DOHH2 (cell line): ENCODE measurements around the gene NCAM1.

Experiments
- H3F3A ChIP-seq: fragments of 200-600 bp; sonication (generic), shearing (Covaris generic); 2 replicates; pipeline ENCODE4 v1.6.0; 2016; ENCODE audit warnings: antibody characterized with exemption, mild to moderate bottlenecking; ENCODE audit not compliant: control insufficient read depth, insufficient read depth
- H3K27ac ChIP-seq: fragments of 200-600 bp; sonication (generic); 2 replicates; pipeline ENCODE4 v1.5.1; 2014; ENCODE audit warnings: low read depth, mild to moderate bottlenecking, low read length, moderate library complexity
- H3K27me3 ChIP-seq: fragments of 200-600 bp; sonication (generic); 2 replicates; pipeline ENCODE4 v1.6.1; 2014; ENCODE audit warnings: mild to moderate bottlenecking, low read length, mixed read lengths; ENCODE audit not compliant: control insufficient read depth
- H3K36me3 ChIP-seq: fragments of 200-600 bp; sonication (generic); 2 replicates; pipeline ENCODE4 v1.6.1; 2014; ENCODE audit warnings: mild to moderate bottlenecking, low read length, moderate library complexity, mixed read lengths; ENCODE audit not compliant: control insufficient read depth
- H3K4me1 ChIP-seq: fragments of 200-600 bp; sonication (generic); 2 replicates; pipeline ENCODE4 v1.6.1; 2014; ENCODE audit warnings: mild to moderate bottlenecking, low read length, mixed read lengths; ENCODE audit not compliant: control insufficient read depth
- H3K4me2 ChIP-seq: fragments of 200-600 bp; sonication (generic); 2 replicates; pipeline ENCODE4 v1.6.0; 2014; ENCODE audit warnings: mild to moderate bottlenecking, low read length, moderate library complexity
- H3K4me3 ChIP-seq: fragments of 200-600 bp; sonication (generic); 2 replicates; pipeline ENCODE4 v1.5.1; 2014; ENCODE audit warnings: mild to moderate bottlenecking, low read length, mixed read lengths
- H3K79me2 ChIP-seq: fragments of 200-600 bp; sonication (generic); 2 replicates; pipeline ENCODE4 v1.6.1; 2014; ENCODE audit warnings: mild to moderate bottlenecking, low read length, mixed read lengths; ENCODE audit not compliant: control insufficient read depth
- H3K9me2 ChIP-seq: fragments of 200-600 bp; sonication (generic); replicated peaks from 2 replicates; pipeline ENCODE4 v1.6.1; 2014; ENCODE audit warnings: mild to moderate bottlenecking, low read length, mixed read lengths; ENCODE audit not compliant: control insufficient read depth
- H3K9me3 ChIP-seq: fragments of 200-600 bp; sonication (generic); 2 replicates; pipeline ENCODE4 v1.6.1; 2014; ENCODE audit warnings: antibody characterized with exemption, low read length, mixed read lengths; ENCODE audit not compliant: control insufficient read depth, insufficient read depth
- H4K20me1 ChIP-seq: fragments of 200-600 bp; sonication (generic); 2 replicates; pipeline ENCODE4 v1.6.0; 2014; ENCODE audit warnings: low read depth, mild to moderate bottlenecking, antibody characterized with exemption, low read length, moderate library complexity; ENCODE audit not compliant: control insufficient read depth, insufficient read depth
- EZH2phosphoT487 ChIP-seq: fragments of 200-600 bp; sonication (generic); IDR thresholded peaks from 2 replicates; pipeline ENCODE4 v1.6.1; 2017; ENCODE audit warnings: borderline replicate concordance, mild to moderate bottlenecking, antibody characterized with exemption, low read length, moderate library complexity, mixed read lengths
- TF ChIP-seq, protein P1 (sequence below): fragments of 200-600 bp; sonication (generic); IDR thresholded peaks from one replicate; pipeline ENCODE4 v1.5.1; 2014; ENCODE audit warnings: antibody characterized with exemption, mild to moderate bottlenecking, low read depth, low read length; ENCODE audit not compliant: poor library complexity, severe bottlenecking

NCAM1 gene

DNA sequence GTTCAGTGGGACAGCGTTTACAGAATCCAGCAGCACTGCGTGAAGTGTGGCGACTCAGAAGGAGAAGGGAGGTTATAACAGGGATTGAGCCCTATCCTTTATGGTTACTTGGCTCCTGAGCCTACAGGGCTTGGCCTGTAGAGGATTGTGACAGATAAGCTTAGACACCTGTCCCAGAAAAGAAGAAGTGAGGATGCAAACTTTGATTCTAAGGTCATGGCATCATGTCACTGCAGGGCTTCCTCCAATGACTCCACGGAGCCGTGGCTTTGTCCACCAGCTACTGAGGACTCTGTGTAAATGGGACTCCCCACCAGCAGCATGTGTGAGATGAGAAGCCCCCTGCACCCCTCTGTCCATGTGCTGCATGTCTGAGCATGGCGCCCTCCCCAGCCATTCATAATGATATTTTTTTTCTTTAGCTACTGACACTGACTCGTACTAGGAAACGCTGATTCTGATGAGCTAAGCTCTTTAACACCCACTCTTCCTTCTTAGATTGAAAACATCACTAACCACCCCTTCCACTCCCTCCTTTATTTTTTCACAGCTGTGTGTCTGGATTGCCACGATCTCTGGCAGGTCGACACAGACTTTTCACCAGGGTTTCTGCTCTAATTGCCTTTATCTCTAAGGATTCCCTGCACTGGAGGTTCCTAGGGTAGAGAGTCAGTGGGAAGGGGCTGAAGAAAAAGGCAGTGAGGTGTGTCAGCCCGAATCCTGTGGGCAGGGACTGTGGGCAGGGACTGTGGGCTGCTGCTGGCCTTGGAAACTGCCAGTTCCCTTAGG is 287.7 kb downstream of the NCAM1 start:
- Histone ChIP-seq H3F3A (no peaks in the 10 kb centered on the region), H3K27ac (no peak overlapping the region), H3K4me2 (no peak overlapping the region), H3K79me2 (no peaks in the 10 kb centered on the region), H3K4me3 (no peak overlapping the region), H3K9me3 (no peaks in the 10 kb centered on the region), H3K27me3 (peaks cover 2% of the 10 kb centered on the region; the same call in 1 of the 2 replicates), H3K36me3 (no peaks in the 10 kb centered on the region), H3K9me2 (no peaks in the 10 kb centered on the region), H3K4me1 (no peaks in the 10 kb centered on the region), H4K20me1 (no peaks in the 10 kb centered on the region)
- TF ChIP-seq, protein P1, sequence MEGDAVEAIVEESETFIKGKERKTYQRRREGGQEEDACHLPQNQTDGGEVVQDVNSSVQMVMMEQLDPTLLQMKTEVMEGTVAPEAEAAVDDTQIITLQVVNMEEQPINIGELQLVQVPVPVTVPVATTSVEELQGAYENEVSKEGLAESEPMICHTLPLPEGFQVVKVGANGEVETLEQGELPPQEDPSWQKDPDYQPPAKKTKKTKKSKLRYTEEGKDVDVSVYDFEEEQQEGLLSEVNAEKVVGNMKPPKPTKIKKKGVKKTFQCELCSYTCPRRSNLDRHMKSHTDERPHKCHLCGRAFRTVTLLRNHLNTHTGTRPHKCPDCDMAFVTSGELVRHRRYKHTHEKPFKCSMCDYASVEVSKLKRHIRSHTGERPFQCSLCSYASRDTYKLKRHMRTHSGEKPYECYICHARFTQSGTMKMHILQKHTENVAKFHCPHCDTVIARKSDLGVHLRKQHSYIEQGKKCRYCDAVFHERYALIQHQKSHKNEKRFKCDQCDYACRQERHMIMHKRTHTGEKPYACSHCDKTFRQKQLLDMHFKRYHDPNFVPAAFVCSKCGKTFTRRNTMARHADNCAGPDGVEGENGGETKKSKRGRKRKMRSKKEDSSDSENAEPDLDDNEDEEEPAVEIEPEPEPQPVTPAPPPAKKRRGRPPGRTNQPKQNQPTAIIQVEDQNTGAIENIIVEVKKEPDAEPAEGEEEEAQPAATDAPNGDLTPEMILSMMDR = no peak

DNA sequence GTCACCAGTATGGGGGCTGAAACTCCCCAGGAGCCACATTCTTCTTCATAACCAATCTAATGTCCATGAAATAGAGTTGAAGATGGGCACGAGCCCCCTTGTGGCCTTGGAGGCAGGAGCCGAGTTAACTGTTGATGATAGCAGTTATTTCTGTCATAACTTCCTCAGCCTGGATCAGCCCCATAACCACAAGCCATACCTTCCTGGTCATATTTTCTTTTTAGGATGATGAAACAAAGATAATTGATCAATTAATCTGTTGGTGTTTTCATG is 288.2 kb downstream of the NCAM1 start:
- no peaks in the 10 kb centered on the region for H3K79me2 ChIP-seq
- H3K4me1 ChIP-seq = no peaks in the 10 kb centered on the region
- no peaks in the 10 kb centered on the region for H3K9me2 ChIP-seq
- peaks cover 2% of the 10 kb centered on the region; the same call in 1 of the 2 replicates for H3K27me3 ChIP-seq
- H3K27ac ChIP-seq = no peak overlapping the region
- H3K36me3 ChIP-seq = no peaks in the 10 kb centered on the region
- no peak overlapping the region for H3K4me3 ChIP-seq
- no peak for TF ChIP-seq EZH2phosphoT487
- TF ChIP-seq, protein P1 = no peak
- no peaks in the 10 kb centered on the region for H4K20me1 ChIP-seq
- H3F3A ChIP-seq = no peaks in the 10 kb centered on the region
- no peaks in the 10 kb centered on the region for H3K9me3 ChIP-seq
- H3K4me2 ChIP-seq = no peak overlapping the region

DNA sequence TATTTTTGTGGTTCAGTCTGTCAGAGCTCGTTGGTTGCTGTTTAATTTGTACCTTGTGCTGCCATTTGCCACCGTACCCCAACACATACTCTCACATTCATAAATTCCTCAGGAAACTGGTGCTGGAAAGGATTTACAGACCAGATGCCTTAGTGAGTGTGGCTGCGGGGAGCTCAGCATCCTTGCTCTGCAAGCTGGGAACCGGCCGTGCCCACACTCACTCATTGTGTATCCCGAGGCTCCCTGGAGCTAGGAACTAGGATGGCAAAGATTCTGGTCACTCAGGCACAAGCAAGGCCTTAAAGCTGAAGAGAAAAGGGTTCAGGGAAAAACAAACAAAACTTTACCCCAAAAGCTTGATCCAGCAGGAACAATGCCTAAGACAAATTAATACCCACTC is 288.6 kb downstream of the NCAM1 start:
- H3K27ac ChIP-seq = no peak overlapping the region
- no peak for TF ChIP-seq EZH2phosphoT487
- TF ChIP-seq, protein P1 = no peak
- no peaks in the 10 kb centered on the region for H3F3A ChIP-seq
- H4K20me1 ChIP-seq = no peaks in the 10 kb centered on the region
- no peaks in the 10 kb centered on the region for H3K4me1 ChIP-seq
- peaks cover 2% of the 10 kb centered on the region; the same call in 1 of the 2 replicates for H3K27me3 ChIP-seq
- H3K4me3 ChIP-seq = no peak overlapping the region
- H3K36me3 ChIP-seq = no peaks in the 10 kb centered on the region
- H3K9me3 ChIP-seq = no peaks in the 10 kb centered on the region
- H3K4me2 ChIP-seq = no peak overlapping the region
- no peaks in the 10 kb centered on the region for H3K79me2 ChIP-seq
- no peaks in the 10 kb centered on the region for H3K9me2 ChIP-seq
